AG08396 (cell line): ENCODE data around the gene KRT9.
"Not testable (repeated sequence)": the region's sequence is repeated elsewhere in the genome, so short reads cannot be mapped to it uniquely, and the experiment has no call there.

Experiments used
- DNase-seq: peaks from one replicate; pipeline ENCODE4 v3.0.0; 2012; ENCODE audit warnings: low spot score, mixed read lengths

The KRT9 gene, protein sequence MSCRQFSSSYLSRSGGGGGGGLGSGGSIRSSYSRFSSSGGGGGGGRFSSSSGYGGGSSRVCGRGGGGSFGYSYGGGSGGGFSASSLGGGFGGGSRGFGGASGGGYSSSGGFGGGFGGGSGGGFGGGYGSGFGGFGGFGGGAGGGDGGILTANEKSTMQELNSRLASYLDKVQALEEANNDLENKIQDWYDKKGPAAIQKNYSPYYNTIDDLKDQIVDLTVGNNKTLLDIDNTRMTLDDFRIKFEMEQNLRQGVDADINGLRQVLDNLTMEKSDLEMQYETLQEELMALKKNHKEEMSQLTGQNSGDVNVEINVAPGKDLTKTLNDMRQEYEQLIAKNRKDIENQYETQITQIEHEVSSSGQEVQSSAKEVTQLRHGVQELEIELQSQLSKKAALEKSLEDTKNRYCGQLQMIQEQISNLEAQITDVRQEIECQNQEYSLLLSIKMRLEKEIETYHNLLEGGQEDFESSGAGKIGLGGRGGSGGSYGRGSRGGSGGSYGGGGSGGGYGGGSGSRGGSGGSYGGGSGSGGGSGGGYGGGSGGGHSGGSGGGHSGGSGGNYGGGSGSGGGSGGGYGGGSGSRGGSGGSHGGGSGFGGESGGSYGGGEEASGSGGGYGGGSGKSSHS

DNA sequence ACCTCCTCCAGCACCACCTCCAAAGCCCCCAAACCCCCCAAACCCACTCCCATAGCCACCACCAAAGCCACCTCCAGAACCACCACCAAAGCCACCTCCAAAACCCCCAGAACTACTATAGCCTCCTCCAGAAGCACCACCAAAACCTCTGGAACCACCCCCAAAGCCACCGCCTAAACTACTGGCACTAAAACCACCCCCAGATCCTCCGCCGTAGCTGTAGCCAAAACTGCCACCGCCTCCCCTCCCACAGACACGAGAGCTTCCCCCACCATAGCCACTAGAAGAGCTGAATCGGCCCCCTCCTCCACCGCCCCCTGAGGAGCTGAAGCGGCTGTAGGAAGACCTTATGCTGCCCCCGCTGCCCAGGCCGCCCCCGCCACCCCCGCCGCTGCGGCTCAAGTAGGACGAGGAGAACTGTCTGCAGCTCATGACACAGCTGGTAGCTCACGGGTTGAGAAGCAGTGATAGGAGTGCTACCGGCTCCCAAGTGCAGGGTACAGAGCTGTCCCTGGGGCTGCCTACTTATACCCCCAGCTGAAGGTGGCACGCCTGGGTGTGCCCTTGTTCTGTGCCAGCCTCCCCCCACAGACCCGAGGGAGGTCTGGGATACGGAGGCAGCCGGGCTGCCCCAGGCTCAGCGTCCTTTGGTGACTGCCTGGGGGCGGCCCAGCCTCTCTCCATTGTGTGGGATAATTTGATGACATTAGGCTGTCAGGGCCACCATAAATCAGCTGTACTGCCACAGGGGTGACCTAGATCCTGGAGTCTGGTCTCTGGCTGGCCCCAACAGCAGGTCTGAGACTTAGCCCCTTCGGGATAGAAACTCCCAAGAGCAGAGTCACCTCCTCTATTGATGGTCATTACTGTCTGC lies at the start of gene KRT9:
Gene KRT9, minus strand, starts transcription at position 499 of the 874 bp plus-strand sequence. Its CDS starts 67 bp downstream, at position 432.
- DNase-seq: no peak

DNA sequence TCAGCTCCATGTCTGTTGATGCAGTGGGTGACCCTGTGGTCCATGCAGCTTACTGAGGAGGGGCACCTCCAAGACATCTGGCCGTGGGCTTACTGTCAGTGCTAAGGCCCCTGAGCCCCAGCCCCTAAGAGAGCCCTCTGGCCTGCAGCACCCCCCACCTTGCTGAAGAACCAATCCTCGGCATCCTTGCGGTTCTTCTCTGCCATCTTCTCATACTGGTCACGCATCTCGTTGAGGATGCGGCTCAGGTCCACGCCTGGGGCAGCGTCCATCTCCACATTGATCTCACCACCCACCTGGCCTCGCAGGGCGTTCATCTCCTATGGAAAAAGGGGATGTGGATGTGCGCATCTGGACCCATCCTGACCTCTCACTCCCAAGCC lies 49.6 kb upstream of the KRT9 start:
- not testable (repeated sequence) for DNase-seq

DNA sequence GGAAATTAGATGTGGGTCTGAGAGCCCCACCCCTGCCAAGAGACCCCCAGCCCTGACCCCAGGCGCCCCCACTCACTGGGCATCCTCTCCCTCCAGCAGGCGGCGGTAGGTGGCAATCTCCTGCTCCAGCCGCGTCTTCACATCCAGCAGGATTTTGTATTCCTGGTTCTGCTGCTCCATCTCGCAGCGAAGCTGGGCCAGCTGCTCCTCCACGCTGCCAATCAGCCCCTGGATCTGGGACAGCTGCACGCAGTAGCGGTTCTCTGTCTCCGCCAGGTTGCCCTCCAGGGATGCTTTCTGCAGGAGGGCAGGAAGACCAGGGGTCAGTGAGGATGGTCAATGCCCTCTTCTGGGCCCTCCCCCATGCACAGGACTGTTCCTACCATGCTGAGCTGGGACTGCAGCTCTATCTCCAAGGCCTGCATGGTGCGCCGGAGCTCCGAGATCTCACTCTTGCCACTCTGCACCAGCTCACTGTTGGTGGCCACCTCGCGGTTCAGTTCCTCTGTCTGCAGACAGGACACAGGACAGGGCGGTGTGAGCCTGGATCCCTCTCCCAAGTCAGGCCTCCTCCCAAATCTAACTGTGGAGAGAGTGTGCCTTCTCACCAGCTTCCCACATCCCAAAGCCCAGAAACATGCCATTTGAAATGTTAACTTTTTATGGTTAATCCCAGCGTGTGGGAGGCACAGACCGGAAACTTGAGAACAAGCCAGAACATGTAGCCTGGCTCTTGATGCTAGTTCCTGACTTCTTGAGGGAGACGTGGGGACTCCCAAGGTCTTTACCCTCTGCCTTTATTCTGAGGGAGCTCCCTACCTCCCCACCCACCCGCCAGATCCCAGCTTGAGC lies 49.0 kb upstream of the KRT9 start:
- DNase-seq: no peak

DNA sequence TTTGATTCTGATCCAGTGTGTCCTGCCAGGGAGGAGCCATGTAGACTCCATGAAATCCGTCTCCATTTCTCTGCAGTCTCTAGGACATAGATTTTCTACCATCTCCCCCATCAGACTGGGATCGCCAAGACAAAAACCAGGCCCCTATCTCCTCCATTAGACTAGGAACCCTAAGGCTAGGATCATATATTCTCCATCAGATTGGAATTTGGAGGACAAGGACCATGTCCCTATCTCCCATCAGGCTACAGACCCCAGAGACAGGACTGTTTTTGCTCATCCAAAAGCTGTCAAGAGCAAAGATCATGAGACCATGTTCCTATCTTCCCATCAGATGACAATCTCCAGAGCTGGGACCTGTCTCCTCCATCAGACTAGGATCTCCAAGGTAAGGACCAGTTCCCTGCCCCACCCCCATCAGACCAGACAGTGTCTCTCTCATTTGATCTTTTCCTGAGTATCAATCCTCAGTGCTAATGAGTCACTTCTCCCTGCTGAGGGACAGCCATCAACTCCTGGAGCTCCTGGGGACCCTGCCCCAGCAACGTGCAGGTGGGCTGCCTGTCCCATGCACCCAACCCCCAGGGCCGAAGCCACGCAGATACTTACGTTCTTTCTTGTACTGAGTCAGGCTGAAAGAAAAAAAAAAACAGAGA lies 48.2 kb upstream of the KRT9 start:
- DNase-seq: not testable (repeated sequence)

DNA sequence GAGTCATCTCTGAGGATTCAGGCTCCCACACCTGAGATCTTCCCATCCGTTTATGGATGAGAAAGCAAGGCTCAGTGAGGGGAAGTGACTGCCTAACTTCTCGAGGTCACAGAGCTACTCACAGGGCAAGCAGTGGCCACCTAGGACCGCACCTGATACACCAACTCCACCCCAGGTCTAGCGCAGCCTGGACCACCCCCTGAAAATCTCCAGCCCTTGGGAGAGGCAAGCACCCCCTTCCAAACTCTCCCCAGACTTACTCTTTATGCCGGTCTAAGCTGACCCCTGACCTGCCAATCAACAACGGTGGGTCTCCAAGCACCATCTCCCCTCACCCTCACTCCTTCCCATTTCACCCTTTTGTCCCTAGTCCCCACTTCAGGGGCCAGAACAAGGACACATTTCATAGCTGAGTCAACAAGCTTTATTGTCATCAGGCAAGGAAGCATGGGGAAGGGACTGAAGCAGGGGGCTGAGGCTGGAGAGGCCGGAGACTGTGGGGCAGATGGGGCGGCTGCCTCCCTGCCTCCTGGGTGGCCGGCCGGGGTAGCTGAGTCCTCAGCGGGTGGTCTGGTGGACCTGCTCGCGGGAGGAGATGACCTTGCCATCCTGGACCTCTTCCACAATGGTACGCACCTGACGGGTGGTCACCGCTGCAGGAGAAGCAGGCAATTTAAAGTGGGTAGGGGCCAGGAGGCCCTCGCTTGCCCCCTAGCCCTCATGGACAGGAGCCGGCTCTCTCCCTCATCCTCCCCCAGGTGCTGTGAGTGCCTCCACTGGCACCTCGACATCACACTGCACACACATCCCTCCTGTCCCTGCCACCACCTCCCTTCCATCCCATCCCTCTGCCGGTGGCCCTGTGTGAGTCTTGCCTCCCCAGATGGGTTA lies 47.4 kb upstream of the KRT9 start:
- no peak for DNase-seq

DNA sequence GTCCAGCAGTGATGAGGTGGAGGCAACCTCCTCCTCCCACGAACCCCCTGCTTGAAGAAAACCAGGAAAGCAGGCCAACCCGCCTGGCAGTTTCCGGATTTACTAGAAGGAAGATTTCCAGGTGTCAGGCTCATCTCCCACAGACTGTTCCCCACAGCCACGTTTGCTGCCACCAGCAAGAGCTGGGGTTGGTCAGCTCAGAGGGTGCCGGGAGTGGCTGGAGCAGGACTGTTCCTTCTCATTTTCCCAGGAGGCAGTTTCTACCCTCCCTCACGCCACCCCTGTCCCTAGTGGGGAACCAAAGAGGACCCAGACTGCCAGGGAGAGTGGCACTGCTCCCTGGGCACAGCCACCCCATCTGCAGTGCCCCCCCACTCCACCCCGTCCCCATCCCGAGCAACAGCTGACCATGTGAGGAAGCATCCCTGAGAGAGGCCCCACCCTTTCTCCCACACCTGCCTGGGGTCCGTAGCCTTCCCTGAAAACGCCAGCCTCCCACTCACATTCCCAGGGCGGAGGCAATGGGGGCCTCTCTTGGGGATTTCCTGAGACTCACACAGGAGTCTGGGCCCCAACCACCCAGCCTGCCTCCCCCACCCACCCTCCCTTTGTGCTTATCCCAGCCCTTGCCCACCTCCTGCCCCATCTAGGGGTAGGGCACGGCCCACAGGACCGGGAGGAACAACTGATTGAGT lies 46.6 kb upstream of the KRT9 start:
- DNase-seq: no peak

DNA sequence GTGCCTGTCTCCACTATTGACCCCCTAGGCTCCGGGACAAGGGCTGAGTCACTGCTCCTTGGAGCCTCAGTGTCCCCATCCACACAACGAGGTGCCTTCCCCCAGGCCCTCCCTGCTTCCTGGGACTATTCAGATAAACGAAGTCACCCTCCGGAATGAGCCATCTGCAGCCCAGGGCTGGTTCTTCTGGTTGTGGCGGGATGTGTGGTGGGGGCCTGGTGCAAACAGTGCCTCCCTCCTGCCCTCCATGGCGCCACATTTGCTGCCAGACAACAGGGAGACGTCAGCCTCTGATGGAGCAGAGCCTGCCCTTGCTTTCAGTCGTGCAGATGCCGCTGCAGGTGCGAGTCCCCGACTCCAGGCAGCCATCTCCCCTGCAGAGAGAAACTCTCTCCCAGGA lies 45.8 kb upstream of the KRT9 start:
- no peak for DNase-seq

DNA sequence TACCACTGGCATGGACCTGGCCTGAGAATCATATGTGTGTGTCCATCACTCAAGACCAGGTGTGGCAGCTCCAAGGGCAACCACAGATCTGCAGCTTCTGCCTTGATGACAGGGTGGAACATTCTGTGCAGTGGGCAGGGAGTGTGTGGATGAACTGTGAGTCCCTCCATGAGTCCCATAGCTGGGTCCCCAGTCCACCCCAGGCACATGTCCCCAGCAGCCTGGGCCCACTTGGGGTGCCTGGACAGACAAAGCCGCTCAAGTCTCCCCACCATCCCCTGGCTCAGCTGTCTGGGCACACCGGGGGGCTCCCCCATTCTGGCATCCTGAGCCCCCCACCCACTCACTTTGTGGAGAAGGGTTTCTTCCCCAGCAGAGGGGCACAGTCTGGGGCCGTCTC lies 45.3 kb upstream of the KRT9 start:
- no peak for DNase-seq

DNA sequence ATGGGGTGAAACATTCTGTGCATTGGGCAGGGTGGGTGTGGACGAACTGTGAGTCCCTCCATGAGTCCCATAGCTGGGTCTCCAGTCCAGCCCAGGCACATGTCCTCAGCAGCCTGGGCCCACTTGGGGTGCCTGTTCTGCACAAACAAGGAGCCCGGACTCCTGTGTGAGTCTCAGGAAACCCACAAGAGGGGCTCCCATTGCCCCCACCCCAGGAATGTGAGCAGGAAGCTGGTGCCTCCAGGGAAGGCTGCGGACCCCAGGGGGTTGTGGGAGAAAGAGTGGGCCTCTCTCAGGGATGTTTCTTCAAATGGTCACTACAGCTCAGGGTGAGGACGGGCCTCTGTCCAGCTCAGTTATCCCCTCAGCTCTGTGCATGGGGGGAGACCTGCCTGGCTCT lies 44.6 kb upstream of the KRT9 start:
- DNase-seq: not testable (repeated sequence)

DNA sequence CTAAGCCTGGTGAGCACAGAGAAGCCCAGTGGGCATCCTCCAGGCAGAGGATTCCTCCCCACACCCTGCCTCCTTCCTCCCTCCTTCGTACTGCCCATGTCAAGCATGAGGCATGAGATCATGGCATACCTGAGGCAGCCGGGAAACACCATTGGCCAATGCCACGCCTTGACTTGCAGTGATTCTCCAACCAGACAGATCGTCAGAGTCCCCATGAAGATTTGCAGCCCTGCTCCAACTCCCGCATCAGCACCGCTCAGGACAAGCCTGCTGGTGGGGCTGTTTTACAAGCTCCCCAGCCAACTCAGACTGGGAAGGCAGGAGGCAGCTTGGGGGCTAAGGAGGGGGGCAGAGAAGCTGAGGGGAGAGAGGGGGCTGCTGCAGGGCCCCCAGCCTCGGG lies 43.6 kb upstream of the KRT9 start:
- no peak for DNase-seq

DNA sequence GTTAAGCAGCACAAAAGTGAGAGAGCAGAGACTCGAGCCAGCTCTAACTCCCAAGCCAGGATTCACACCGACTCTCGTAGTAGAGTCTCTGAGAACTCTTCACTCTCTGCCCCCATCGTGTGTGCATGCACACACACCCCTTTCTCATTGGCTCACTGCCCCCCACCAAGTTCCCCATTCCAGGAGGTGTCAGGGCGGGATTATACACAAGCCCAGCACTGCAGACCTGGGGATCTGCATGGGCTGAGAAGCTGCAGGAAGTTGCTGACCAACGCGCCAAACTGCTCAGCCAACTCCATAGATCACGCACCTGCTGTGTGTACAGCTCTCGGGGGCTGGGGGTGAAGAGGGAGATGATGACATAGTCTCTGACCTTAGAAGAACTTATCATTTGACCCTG lies 42.9 kb upstream of the KRT9 start:
- DNase-seq: not testable (repeated sequence)

DNA sequence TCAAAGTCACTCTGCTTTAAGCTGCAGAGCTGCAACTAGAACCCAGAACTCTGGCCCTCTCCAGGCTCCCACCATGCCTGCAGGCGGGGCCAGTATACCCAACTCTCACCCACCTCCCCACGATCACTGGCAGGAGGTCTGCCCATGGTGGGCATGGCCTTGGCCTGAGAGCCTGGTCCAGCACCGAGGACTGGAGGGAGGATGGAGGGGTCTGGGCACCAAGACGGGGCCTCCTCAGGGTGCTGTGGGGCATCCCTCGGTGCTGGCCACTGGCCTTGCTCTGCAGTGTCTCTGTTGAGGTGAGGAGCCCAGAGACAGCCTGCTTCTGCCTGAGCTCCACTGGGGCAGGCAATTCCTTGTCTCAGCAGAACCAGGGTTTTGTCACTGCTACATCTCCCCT lies 42.2 kb upstream of the KRT9 start:
- no peak for DNase-seq

DNA sequence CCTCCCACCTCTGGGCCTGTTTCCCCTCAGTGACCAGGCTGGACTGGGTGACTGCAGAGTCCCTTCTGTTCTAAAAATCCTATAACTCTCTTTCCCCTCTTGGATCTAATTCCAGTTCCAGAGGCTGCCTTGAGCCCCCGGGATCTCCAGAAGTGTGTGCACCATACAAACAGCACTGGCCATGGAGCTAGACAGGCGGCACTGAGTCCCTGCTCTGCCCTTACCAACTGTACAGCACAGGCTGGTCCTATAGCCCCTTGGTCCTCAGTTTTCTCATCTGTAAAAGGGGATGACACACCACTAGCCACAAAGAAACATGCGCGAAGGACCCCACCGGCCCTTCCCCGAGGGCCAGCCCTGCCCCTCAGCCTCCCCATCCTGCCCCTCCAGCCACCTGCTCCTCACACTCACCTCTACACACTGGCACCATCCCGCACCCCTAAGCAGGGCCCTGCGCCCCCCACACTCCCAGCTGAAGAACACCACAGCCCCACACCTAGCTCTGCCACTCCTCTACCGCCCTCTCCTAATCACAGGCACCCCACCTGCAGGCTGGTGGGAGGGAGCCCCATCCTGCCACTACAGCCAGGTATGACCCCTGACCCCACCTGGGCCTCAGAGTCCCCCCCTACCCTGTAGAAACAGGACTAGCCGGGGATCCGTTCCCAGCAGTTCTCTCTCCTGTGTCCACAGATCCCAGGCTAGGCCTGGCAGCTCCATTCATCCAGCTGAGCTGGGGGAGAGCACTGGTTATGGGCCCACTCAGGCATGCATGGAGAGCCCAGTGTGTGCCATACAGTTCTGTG lies 41.6 kb upstream of the KRT9 start:
- no peak for DNase-seq

DNA sequence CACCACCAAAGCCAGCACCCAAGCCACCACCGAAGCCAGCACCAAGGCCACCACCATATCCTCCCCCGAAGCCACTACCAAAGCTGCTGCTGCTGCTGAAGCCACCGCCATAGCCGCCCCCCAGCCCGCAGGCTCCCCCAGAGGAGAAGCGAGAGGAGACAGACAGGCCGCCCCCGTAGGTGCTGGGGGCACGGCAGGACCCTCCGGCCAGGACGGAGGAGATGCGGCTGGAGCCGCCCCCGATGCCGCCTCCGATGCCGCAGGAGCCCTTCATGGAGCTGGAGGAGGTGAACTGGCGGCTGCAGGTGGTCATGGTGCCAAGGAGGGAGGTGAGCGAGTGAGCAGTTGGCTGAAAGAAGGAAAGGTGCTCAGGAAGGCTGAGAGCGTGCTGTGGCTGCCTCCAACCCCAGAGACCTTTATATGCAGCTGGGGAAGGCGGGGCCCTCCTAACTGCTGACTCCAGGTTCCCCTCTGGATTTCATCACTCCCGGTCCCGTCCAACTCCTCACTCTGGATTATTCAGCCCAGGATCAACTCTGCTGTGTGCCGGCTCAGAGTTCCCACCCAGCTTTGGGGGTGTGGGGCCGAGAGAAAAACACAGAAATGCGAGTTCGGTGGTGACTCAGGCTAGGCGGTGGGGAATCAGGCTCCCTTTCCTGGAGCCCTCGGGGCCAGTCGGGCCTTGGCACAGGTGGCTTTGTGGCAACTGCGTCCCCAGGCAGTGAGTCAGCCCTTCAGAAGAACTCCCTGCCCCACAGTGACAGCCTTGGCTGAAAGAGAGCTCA lies 40.7 kb upstream of the KRT9 start, which contains the start of gene KRT16:
Gene KRT16, minus strand, starts transcription at position 392 of the 785 bp plus-strand sequence. Its CDS starts 79 bp downstream, at position 313.
- DNase-seq: not testable (repeated sequence)

DNA sequence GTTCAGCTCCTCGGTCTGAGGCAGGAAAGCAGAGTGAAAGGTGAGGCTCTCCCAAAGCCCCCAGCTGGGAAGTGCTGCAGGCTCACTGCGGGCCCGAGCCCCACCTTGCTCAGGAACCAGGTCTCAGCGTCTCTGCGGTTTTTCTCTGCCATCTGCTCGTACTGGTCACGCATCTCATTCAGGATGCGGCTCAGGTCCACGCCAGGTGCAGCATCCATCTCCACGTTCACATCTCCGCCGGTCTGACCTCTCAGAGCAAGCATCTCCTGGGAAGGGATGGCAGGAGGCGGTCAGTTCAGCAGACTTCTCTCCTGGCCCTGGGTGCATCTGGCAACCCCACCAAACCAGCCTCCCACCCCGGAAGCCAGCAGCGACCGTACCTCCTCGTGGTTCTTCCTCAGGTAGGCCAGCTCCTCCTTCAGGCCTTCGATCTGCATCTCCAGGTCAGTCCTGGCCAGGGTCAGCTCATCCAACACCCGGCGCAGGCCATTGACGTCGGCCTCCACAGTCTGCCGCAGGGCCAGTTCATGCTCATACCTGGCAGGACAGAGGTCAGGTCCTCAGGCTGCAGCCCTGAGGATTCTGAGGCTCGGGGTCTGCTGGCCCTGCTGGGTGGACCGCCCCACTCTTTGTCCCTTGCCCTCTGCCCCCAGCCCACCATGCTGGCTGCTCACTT lies 39.2 kb upstream of the KRT9 start:
- no peak for DNase-seq

DNA sequence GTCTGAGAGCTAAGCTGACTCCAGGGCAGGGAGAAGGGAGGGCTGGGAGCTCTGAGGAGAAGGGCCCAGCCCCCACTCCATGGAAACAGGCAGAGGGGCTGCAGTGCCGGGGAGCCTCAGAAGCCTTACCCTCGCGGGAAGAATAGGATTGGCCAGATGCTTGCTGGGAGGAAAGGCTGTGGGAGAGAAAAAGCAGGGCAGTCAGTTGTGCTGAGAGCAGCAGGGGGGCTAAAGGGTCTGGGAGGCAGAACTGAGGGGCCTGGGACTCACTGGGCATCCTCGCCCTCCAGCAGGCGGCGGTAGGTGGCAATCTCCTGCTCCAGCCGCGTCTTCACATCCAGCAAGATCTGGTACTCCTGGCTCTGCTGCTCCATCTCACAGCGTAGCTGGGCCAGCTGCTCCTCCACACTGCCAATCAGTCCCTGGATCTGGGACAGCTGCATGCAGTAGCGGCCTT lies 38.2 kb upstream of the KRT9 start:
- DNase-seq: not testable (repeated sequence)

DNA sequence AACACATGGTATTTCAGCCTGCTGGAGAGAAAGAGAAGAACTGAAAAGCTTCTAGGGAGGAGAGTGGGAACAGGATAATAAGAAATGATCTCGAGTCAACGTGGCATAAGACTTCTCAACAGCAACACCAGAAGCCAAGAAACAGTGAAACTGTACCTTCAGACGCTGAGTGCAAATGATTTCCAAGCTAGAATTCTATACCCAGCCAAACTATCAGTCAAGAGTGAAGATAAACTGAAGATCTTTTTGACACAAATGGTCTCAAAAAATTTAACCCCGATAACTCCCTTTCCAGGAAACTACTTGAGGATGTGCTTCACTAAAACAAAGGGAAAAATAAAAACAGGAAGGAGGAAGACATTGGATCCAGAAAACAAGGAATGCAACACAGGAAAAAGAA lies 35.1 kb upstream of the KRT9 start:
- not testable (repeated sequence) for DNase-seq
